GM12892 (cell line): ENCODE results near the gene RFX4.

Experiments used
- DNase-seq: peaks from one replicate; pipeline ENCODE4 v3.0.0; 2011; ENCODE audit not compliant: insufficient read length
- FAIRE-seq: peaks from 2 replicates; lab custom pipeline; 2011; peaks lifted over from hg19 to GRCh38; lab: Jason Lieb, UNC
- POLR2A ChIP-seq: IDR thresholded peaks from 2 replicates; pipeline ENCODE4 v1.6.1; 2011; ENCODE audit warnings: low read depth, low read length, control low read depth
- POLR2AphosphoS5 ChIP-seq: IDR thresholded peaks from 2 replicates; pipeline ENCODE4 v1.6.1; 2011; ENCODE audit warnings: low read depth, low read length, control low read depth
- TAF1 ChIP-seq: IDR thresholded peaks from 2 replicates; pipeline ENCODE4 v1.6.1; 2011; ENCODE audit warnings: low read depth, mild to moderate bottlenecking, control low read depth, low read length, borderline replicate concordance

RFX4 gene

DNA sequence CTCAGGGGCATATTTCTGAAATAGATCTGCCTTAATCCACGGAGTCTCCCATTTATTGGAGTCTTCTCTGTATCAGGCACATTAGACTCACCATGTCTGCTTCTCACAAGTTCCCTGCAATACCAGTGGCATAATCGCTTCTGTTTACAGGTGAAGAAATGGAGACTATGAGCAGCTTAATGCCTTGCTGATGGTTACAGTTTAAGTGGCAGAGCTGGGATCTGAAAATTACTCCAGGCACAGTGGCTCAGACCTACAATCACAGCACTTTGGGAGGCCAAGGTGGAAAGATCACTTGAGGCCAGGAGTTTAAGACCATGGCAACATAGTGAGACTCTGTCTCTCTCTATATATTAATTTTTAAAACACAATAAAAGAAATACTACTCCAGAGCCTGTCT lies 184.4 kb downstream of the RFX4 start:
- FAIRE-seq (no peak), DNase-seq (no peak)
- TF ChIP-seq TAF1 (no peak), POLR2A (no peak), POLR2AphosphoS5 (no peak)

GRCh38 chr12:106767954-106768822 lies 185.4 kb downstream of the RFX4 start:
- no peak for DNase-seq
- FAIRE-seq = no peak
- TF ChIP-seq POLR2A (no peak), TAF1 (no peak), POLR2AphosphoS5 (no peak)

DNA sequence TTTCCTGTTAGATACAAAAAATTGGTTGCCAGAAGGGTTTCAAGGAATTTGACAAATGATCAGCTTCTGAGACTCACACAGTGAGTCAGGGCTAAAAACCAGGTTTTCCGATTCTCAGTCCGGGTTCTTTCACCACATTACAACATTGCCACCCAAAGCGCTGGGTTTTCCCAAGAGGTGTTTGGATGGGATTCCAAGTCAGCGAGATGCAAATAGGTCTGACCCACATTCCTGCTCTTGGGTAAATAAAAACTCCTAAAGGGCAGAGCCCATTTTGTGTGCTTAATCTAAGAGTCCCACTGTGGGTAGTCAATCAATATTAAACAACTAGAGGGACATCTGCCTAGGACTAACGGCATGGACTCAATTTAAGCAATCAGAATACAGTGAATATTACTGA lies 186.3 kb downstream of the RFX4 start:
- TF ChIP-seq POLR2AphosphoS5 (no peak), TAF1 (no peak), POLR2A (no peak)
- FAIRE-seq (no peak), DNase-seq (no peak)

DNA sequence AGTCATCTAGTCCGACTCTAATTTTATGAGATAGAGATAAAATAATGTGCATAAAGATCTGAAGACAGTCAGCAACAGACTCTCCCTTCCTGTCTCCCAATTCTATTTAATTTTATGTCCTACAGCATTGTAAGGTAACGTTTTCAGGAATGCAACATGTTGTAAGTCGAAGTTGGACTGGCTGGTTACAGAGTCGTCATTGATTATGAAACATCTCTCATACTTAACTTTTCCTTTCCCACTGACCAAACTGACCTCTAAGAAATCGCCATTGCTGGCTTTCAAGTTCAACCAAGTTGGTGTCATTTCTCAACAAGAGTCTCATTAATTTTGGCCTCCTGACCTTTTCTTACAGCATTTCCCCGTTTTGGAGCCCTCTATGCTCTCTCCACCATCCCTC lies 186.7 kb downstream of the RFX4 start:
- TF ChIP-seq POLR2A (no peak), TAF1 (no peak), POLR2AphosphoS5 (no peak)
- DNase-seq (no peak), FAIRE-seq (no peak)

DNA sequence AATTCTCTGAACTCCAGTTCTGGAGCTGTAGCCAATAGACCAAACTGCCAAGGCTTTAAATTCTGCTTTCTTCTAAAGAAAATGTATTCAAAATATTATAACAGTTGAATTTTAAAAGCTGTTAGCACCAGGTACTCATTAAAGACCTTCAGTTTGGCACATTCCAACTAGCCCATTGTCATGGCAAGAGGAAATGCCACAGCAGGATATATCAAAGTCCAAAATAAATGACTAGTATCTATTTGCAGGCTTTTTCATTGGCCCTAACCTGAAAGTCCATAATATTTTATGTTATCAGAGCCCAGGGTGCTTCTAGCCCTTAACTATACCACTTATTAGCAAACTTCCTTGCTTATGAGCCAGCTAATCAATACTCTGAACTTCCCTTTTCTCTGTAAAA lies 188.6 kb downstream of the RFX4 start:
- DNase-seq = no peak
- TF ChIP-seq TAF1 (no peak), POLR2AphosphoS5 (no peak), POLR2A (no peak)
- FAIRE-seq = no peak

DNA sequence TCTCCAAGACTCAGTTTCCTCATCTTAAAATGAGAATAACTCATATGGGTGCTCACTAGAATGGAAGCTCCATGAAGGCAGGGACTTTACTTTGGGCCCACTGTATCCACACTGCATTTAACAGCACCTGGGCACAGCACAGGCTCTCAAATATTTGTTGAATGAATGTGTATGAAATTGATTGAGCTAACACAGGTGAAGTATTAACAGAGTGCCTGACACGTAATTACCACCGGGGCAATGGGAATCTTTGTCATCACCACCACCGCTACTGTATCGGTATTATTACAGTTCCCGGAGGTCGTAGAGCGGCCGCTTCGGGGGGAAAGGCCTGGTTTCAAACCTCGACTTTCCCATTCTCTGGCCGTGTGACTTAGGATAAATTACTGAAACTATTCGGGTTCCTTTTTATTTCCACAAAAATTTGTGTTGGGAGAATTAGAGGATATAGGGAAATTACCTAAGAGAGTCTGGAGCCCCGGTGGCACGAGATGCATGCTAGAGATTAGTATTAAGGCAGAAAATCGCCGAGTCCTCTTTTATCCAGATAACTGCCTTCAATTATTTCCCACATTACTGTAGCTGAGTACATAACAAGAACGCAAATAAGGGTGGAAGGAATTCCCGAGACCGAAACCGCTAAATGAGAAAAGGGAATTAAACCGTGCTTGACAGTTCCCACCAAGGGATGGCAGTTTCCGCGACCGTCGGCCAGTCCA lies 190.6 kb downstream of the RFX4 start:
- DNase-seq = no peak

GRCh38 chr12:106774005-106774807 lies 191.4 kb downstream of the RFX4 start, which contains the start of gene RIC8B:
RIC8B (plus strand) TSS chr12:106774682; CDS start chr12:106774746, 64 bp downstream.
- DNase-seq (peak; percentile 73), FAIRE-seq (peak; percentile 98)
- TF ChIP-seq TAF1 = no peak
- TF ChIP-seq POLR2AphosphoS5 = peak; percentile 61
- peak; percentile 65; the same call in 1 of the 2 replicates for TF ChIP-seq POLR2A

More for the DNA sequence above, 190.6 kb downstream of the RFX4 start:
- TF ChIP-seq TAF1 (no peak), POLR2A (no peak), POLR2AphosphoS5 (no peak)
- FAIRE-seq = no peak

- peak; percentile 23 for DNase-seq
- FAIRE-seq = peak; percentile 74
- TF ChIP-seq POLR2A (no peak), POLR2AphosphoS5 (no peak), TAF1 (no peak)
Measured at GRCh38 chr12:106774808-106775524, 192.2 kb downstream of the RFX4 start.

- no peak for TF ChIP-seq TAF1
- no peak for TF ChIP-seq POLR2A
- TF ChIP-seq POLR2AphosphoS5 = no peak
- FAIRE-seq (no peak), DNase-seq (no peak)
Measured at GRCh38 chr12:106776897-106777296, 194.1 kb downstream of the RFX4 start.

- DNase-seq (no peak), FAIRE-seq (no peak)
Measured at GRCh38 chr12:106780010-106780631, 197.3 kb downstream of the RFX4 start.

More at GRCh38 chr12:106780010-106780631, 197.3 kb downstream of the RFX4 start:
- TF ChIP-seq POLR2A = no peak
- TF ChIP-seq POLR2AphosphoS5 = no peak
- no peak for TF ChIP-seq TAF1
